NCI-H2227 (cell line): Measurements from ENCODE around the gene RNFT2.

ENCODE experiments used
- DNase-seq: peaks from one replicate; lab custom pipeline; 2025; ENCODE audit not compliant: unreplicated experiment; lab: John Stamatoyannopoulos, UW

Gene RNFT2

GRCh38 chr12:116737774-116738657 lies at the start of gene RNFT2, which contains the start of gene SPRING1:
Gene RNFT2, plus strand, starts transcription at chr12:116738315. Its CDS starts 2,183 bp downstream, at chr12:116740498.
Gene SPRING1, minus strand, starts transcription at chr12:116738069. Its CDS starts 169 bp downstream, at chr12:116737900.
- DNase-seq: peak; percentile 99

- no peak for DNase-seq
Measured at GRCh38 chr12:116689521-116689920, 48.6 kb upstream of the RNFT2 start.

DNA sequence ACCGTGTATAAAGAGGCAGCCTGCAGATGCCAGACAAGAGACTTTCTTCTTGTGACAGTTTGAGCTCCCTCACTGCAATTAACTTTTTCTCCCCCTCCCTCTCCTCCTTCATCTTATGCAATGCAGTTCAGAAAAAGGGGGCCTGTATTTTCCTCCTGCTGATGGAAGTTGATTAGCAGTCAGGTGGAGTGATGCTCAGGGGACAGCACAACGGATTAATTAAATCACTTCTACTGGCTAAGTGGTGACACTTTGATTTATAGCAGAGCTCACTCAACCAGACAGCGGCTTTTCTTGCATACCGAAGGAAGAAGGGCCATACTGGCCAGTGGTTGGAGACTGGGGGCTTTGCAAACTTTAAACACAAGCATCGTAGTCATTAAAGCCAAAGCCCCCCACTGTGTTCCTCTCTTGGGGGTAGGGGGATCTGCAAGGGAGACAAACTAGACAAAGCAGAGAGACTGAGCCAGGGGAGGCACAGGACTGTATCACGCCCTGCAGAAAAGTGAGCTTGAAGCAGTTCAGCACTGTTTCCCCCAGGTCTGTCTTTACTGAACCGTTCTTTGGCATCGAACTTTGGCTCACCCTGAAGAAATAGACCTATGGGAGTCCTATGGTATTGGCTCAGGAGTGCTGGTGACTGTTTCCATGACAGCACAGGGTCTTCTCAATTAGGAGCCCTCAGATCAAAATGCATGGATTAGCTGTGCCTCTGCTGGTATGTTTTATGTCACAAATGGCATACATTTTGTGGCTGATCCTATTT lies 48.0 kb upstream of the RNFT2 start:
- peak; percentile 16 for DNase-seq

DNA sequence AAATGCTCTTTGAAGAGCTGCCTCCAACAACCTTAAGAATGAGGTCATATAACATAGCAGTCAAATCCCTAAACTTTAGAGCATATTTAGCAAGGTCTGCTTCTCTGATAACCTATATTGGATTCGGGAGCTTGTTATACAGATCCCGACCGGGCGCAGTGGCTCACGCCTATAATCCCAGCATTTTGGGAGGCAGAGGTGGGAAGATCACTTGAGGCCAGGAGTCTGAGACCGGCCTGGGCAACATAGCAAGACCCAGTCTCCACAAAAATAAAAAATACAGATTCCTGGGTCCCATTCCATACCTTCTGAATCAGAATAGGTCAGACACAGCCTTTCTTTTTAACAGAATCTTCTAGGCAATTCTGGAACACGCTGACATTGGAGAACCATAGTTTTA lies 46.9 kb upstream of the RNFT2 start:
- no peak for DNase-seq

GRCh38 chr12:116691636-116692035 lies 46.5 kb upstream of the RNFT2 start:
- DNase-seq: no peak

DNA sequence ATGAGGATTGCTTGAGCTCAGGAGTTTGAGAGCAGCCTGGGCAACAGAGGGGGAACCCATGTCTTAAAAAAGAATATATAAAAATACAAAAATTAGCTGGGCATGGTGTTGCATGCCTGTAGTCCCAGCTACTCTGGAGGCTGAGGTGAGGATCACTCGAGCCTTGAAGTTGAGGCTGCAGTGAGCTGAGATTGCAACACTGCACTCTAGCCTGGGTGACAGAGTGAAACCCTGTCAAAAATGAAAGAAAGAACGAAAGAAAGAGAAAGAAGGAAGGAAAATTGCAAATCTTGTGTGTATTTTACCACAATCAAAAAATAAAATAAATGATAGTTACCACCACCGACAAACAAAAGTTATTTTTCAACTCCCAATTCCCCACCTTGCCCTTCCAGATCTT lies 45.5 kb upstream of the RNFT2 start:
- DNase-seq: no peak

DNA sequence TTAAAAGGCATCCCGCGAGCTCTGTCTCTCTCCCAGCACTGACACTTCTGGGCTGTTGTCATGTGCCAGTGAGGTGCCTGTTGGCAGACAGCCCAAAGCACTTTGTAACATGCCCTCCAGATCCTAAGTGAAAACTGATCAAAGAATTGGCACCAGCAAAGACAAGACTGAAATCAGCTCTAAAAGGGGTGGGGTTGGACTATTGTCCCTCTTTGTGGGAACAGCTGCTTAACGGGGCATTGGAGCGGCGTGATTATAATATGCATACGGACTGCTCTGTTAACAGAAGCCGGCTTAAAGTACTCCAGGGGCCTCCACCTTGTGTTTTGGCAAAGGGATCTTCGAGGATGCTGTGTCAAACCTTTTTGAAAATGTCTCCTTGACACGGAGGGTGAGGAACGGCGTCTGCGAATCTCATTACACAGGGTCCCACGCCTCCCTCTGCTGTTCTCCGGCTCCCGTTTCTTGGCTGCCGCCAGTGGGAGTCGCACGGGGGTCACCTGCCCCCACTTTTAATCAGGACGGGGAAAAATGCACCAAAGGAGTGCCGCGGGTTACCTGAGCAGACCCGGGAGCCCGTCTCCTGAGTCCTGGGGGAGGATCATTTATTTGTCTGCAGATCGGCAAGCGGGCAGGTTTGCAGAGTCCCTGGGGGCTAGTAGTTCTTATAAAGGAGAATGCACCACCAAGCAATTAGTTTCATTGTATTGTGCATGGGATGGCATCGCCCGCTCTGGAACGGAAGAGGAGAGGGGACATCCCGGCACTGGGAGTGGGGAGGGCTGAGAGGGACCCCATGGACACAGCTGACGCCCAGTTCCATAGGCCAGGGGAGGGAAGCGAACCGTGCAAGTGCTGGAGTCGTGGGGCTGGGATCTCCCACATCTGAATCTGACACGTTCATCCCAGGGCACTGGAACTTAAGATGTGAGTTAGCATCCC lies 44.6 kb upstream of the RNFT2 start:
- peak; percentile 15 for DNase-seq

DNA sequence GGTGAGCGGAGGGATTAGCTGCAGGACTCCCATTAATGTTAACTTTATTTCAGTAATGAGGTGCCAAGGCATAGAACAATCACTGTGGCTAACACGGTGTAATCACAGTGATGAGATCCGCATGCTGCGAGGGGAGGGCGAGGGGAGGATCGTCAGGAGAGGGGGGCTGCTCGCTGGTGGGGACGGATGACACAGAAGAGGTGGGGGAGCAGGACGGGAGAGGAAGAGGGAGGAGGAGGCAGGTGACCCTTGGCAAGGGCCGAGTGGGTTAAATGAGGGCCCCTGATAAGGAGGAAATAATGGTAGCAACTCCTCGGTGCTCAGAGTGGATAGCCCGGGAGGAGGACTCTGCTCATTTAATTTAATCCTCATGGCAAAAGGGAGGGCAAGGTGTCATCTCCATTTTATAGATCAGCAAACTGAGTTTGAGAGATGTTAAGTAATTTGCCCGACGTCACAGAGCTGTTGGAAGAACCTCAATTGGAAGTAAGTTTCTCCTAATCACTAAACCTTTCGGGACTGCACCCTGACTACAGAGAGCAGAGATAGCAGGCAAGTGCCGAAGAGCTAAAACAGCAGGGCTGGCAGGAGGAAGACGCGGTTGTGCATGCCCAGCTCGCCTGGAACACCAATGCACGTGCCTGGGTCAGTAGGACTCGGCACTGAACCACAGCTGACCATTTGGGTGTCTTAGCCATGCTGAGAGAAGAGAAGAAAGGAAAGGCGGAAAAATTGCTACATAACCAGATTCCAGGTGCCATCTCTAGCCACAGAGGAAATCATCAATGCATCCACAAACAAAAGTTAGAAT lies 43.3 kb upstream of the RNFT2 start:
- DNase-seq: no peak

GRCh38 chr12:116695464-116695725 lies 42.7 kb upstream of the RNFT2 start:
- DNase-seq: no peak

DNA sequence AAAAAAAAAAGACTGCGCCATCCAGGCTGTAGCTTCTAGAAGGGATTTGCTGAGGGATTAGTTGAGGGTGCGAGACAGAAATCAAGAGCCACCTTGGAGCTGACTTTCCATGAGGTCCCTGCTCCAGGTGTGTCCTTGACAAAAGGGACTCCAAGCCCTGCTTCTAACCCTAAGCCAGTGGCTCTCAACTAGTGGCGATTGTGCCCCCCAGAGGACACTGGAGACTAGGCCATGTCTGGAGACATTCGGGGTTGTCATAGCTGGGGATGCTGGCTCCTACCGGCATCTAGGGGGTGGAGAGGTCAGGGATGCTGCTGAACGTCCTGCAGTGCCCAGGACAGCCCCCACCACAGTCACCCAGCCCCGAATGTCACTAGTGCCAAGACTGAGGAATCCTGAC lies 40.8 kb upstream of the RNFT2 start:
- no peak for DNase-seq

GRCh38 chr12:116697716-116698115 lies 40.4 kb upstream of the RNFT2 start:
- no peak for DNase-seq

DNA sequence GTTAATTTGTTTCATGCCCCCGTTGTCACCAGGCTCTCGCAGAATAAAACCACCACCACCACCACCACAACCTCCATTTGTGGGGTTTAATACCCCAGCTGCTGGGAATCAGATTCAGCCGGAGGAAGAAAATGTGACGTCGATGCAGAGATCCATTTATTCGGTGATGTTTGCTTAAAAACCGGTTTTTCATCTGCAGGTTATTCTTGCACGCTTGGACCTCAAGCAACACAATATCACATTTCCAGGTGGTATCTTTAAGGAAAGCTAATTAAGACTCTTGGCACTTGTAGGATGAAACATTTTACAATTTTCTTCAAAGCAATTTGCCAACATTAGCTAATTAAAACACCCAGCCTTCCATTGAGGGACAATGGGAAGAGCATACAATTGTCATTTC lies 40.0 kb upstream of the RNFT2 start:
- DNase-seq: no peak

DNA sequence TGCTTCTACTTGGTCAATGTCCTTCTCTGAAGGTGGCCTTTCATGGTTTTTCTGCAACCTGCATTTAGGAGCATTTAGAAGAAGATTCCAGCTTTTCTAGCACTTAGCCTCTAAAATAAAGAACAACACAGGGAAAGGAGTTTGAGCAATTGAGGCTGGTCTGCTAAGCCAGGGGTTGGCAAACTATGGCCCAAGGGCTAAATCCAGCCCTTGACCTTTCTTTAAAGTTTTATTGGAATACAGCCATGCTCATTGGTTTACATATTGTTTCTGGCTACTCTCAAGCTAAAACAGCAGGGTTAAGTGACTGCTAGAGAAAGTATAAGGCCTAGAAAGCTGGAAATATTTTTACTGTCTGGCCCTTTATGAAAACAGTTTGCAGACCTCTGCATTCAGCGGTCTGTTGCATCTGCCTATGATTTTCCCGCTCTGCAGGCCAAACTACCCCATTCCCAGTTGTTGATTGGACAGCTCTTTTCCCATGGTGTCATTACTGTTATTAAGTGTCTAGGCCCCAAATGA lies 39.5 kb upstream of the RNFT2 start:
- no peak for DNase-seq

DNA sequence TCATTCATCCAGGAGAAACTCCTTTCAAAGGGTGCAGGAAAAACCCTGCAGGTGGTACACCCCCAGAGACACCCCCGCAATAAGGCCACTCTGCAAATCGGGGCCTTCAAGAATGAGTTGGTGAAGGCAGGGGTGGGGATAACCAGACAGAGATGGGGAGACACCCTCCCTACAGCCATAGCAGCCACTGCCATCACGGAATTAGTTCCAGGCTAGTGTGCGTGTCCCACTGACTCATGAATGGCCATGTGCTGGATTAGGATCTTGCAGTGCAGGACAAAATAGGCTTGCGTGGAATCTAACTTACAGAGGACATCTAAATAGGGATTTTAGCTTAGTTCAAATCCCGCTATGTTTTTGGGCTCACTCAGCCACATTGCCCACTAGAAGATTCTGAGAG lies 38.0 kb upstream of the RNFT2 start:
- DNase-seq: no peak

DNA sequence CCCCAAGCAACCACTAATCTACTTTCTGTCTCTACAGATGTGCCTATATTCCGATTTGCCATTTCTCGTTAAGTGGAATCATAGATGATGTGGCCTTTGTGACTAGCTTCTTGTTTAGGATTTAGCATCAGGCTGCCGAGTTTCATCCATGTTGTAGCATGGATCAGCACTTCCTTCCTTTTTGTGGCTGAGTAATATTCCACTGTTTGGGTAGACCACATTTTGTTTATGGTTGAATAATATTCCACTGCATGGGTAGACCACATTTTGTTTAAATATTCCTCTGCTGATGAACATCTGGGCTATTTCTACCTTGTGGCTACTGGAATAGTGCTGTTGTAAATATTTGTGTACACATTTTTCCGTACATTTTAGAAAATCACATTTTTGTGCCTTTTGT lies 36.7 kb upstream of the RNFT2 start:
- no peak for DNase-seq

- DNase-seq: peak; percentile 78
Measured at GRCh38 chr12:116703214-116703795, 34.8 kb upstream of the RNFT2 start.

- DNase-seq: no peak
Measured at GRCh38 chr12:116707751-116708150, 30.4 kb upstream of the RNFT2 start.

DNA sequence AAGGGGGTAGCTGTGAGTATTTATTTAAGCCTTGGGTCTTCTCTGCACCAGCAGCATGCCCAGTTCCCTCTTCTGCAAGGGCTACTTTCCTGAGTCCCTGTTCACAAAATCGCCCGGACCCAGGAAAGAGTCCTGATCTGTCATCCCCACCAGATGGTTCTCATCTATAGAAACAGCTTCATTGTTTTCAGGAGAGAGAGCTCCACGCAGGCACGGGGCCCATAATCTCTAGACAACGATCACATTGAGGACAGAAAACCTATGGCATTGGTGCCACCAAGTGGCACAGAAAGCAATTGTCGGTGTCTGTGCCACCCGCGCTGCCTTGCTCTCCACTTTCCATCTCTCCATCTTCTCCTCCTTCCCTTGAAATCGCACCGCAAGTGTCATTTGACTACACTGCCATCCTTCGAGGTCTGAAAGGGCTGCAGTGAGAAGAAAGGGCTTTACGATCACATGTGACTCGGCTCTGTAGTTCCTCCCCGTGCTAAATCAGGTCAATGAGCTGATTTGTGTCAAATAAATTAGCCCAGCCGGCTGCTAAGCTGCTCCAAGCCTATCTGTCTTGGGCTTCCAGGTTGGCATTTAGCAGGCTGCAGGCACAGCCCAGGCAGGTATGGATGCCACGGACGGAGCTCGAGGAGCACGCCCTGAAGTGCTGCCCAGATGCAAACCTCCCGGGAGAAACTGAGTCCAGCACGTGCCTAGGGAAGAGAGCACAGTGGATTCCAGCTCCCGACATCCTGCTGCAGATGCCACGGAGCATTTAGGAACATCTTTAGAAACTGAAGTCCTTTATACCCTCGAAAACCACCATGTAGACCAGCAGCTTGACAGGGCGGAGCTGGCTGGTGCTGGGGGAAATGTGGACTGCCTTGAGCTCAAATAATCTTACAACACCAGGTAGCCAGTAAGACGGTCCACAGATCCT lies 29.0 kb upstream of the RNFT2 start:
- peak; percentile 66 for DNase-seq

DNA sequence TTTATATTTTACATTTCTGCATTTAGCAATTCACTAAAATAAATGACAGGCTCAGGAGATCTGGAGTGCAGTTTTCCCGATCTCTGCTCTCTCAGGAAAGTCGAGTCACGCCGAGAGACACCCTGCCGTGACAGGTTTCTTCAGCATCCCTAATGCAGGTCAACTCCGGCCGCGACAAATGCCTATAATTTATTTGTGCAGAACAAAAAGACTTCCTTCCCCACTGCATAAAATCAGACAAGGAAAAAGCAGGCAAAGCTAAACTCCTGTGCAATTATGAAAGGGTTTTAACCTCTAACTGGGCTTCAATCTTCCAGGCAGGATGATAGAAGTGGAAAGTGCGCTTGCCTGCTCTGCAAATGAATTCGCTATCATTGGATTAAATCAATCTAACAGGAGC lies 28.3 kb upstream of the RNFT2 start:
- DNase-seq: peak; percentile 59
